NB4 (cell line): ENCODE data around the gene BTG2.

Experiments
- CTCF ChIP-seq: IDR thresholded peaks from one replicate; pipeline ENCODE4 v1.5.1; 2012; ENCODE audit warnings: low read depth, low read length
- MYC ChIP-seq: IDR thresholded peaks from 2 replicates; pipeline ENCODE4 v1.6.1; 2011; ENCODE audit warnings: low read depth, low read length

- TF ChIP-seq MYC: no peak
- no peak for TF ChIP-seq CTCF
These were observed 28.3 kb upstream of the BTG2 start for GRCh38 chr1:203276916-203277545.
